GM21576 (cell line): Measurements from ENCODE around the gene THAP5.
A peak's percentile ranks its signal among the peaks of the same experiment; 100 is the strongest.
"Not testable (repeated sequence)": the region's sequence is repeated elsewhere in the genome, so short reads cannot be mapped to it uniquely, and the experiment has no call there.

ENCODE experiments used
- ATAC-seq: cut with Tn5 transposase; IDR thresholded peaks from one replicate; pipeline ENCODE4 v1.9.1; 2021; ENCODE audit warnings: mild to moderate bottlenecking, moderate library complexity; ENCODE audit not compliant: unreplicated experiment

Gene THAP5

GRCh38 chr7:108585843-108586242 lies 16.3 kb upstream of the THAP5 start:
- no peak for ATAC-seq

GRCh38 chr7:108584211-108584610 lies 14.7 kb upstream of the THAP5 start:
- no peak for ATAC-seq

- ATAC-seq = no peak
These were observed 12.4 kb upstream of the THAP5 start for GRCh38 chr7:108581655-108582491.

GRCh38 chr7:108580298-108580697 lies 10.8 kb upstream of the THAP5 start:
- ATAC-seq = no peak

- ATAC-seq = no peak
These were observed 9.4 kb upstream of the THAP5 start for GRCh38 chr7:108578937-108579336.

- no peak for ATAC-seq
These were observed 6.6 kb upstream of the THAP5 start for GRCh38 chr7:108576116-108576515.

- ATAC-seq = no peak
These were observed 5.7 kb upstream of the THAP5 start for GRCh38 chr7:108575156-108575555.

- no peak for ATAC-seq
These were observed 3.0 kb upstream of the THAP5 start for GRCh38 chr7:108572480-108572879.

- ATAC-seq = peak; percentile 25
These were observed 745 bp upstream of the THAP5 start for GRCh38 chr7:108570146-108570755.

GRCh38 chr7:108568801-108569380 lies 615 bp downstream of the THAP5 start:
- ATAC-seq = no peak

GRCh38 chr7:108565987-108566386 lies 3.5 kb downstream of the THAP5 start:
- no peak for ATAC-seq

GRCh38 chr7:108561047-108561619 lies 8.4 kb downstream of the THAP5 start:
- ATAC-seq = no peak

GRCh38 chr7:108559253-108559652 lies 10.3 kb downstream of the THAP5 start:
- no peak for ATAC-seq

GRCh38 chr7:108557617-108558016 lies 11.9 kb downstream of the THAP5 start:
- ATAC-seq = no peak

- ATAC-seq = no peak
These were observed 12.3 kb downstream of the THAP5 start for GRCh38 chr7:108557191-108557590.

GRCh38 chr7:108556665-108557064 lies 12.8 kb downstream of the THAP5 start:
- not testable (repeated sequence) for ATAC-seq

- not testable (repeated sequence) for ATAC-seq
These were observed 21.2 kb downstream of the THAP5 start for GRCh38 chr7:108548141-108548896.

- ATAC-seq = no peak
These were observed 28.0 kb downstream of the THAP5 start for GRCh38 chr7:108541478-108541877.

GRCh38 chr7:108538685-108539084 lies 30.8 kb downstream of the THAP5 start:
- ATAC-seq = not testable (repeated sequence)

- ATAC-seq = not testable (repeated sequence)
These were observed 31.3 kb downstream of the THAP5 start for GRCh38 chr7:108538236-108538635.

- no peak for ATAC-seq
These were observed 32.3 kb downstream of the THAP5 start for GRCh38 chr7:108537229-108537628.
